Posterior cingulate gyrus (tissue), 11 donors: ENCODE measurements around the gene ZMYND8.
A peak's percentile ranks its signal among the peaks of the same experiment; 100 is the strongest.
"Not testable (repeated sequence)": the region's sequence is repeated elsewhere in the genome, so short reads cannot be mapped to it uniquely, and the experiment has no call there.

Experiments
- DNase-seq, 10 donors: peaks; one replicate each; pipeline versions ENCODE4 v3.0.0 to v3.0.0-alpha.2; 2020 to 2021; ENCODE audit warnings: mixed read lengths in 3 of 10
- intact Hi-C: fragments of 100-400 bp; cut with DNase I; formaldehyde crosslinking; loops from one replicate; pipeline ENCODE4 v1.15.1; 2023

The ZMYND8 gene

DNA sequence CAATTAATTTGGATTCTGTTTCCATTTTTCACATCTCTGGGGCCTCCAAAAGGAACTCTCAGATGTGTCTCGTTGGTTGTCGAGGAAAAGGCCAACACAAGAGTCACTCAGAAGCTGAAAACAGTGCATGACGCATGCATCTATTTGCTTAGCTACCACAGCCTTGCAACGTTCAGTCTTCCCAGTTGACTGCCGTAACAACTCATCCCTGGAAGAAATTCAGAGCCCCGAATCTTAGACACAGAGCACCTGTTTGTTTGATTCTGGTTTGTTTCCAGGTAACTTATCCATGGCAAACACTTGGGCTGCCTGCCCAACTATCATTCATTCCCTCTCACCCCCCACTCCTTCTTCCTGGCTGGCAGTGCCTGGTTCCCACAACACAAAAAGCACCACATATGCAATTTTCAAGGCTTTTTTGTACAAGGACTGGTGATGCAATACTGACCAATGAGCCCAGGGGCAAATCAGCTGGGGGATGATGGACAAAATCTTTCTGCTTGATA lies 60.5 kb downstream of the ZMYND8 start:
- intact Hi-C loops: loop anchor here (5.0 kb wide), 1 partner anchor 66 kb away; no protein-coding TSS in a partner anchor
- peak in 2 of 10 donors; percentile 29 to 89 for DNase-seq

DNA sequence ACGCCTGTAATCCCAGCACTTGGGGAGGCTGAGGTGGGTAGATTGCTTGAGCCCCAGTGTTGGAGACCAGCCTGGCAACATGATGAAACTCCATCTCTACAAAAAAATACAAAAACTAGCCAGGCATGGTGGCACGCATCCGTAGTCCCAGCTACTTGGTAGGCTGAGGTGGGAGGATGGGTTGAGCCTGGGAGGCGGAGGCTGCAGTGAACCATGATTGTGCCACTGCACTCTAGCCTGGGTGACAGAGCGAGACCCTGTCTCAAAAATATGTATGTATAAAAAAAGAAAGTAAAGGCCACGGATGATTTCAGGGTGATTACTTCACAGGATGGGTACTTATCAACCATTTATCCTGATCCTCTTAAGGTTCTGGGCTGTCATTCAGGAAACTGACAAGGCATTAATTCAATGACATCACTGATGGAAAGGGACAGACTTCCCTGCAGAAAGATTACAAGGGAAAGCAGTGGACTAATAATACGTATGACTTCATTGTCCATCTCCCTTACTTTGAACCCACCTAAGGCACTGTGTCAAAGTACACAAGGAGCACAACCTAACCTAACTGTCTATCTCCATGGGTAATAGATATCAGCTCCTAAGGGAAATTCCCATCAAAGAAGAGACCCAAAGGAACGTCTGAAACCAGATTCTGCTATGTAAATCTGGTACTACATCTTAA lies 61.2 kb downstream of the ZMYND8 start:
- intact Hi-C loops: loop anchor here (5.0 kb wide), 1 partner anchor 67 kb away; no protein-coding TSS in a partner anchor
- peak in 1 of 10 donors; percentile 46 for DNase-seq

DNA sequence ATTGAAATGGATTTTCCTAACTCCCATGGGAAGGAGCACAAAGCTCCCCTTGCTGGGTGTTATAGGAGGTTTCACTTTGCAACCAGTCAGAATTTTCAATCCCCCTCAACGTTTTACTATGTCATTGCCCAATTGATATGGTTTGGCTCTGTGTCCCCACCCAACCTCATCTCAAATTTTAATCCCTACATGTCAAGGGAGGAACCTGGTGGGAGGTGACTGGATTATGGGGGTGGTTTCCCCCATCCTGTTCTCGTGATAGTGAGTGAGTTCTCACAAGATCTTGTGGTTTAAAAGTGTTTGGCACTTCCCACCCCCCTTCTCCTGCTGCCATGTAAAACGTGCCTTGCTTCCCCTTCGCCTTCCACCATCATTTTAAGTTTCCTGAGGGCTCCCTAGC lies 62.9 kb downstream of the ZMYND8 start:
- no peak for DNase-seq

DNA sequence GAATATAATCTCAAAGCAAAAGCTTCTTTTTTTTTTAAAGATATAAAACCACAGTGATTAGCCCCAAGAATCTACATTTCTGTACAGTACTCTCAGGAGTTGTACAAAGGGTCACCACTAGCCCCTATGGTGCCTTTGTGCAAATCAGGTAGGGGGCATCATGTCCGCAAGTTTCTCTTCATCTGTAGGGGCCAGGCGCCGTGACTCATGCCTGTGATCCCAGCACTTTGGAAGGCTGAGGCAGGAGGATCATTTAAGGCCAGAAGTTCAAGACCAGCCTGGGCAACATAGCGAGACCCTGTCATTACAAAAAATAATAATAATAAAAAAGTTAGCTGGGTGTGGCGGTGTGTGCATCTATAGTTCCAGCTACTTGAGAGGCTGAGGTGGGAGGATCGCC lies 63.9 kb downstream of the ZMYND8 start:
- DNase-seq: peak in 1 of 10 donors; percentile 55
- intact Hi-C loops: no loop called here

More for the DNA sequence above, 62.9 kb downstream of the ZMYND8 start:
- intact Hi-C loops: no loop called here

DNA sequence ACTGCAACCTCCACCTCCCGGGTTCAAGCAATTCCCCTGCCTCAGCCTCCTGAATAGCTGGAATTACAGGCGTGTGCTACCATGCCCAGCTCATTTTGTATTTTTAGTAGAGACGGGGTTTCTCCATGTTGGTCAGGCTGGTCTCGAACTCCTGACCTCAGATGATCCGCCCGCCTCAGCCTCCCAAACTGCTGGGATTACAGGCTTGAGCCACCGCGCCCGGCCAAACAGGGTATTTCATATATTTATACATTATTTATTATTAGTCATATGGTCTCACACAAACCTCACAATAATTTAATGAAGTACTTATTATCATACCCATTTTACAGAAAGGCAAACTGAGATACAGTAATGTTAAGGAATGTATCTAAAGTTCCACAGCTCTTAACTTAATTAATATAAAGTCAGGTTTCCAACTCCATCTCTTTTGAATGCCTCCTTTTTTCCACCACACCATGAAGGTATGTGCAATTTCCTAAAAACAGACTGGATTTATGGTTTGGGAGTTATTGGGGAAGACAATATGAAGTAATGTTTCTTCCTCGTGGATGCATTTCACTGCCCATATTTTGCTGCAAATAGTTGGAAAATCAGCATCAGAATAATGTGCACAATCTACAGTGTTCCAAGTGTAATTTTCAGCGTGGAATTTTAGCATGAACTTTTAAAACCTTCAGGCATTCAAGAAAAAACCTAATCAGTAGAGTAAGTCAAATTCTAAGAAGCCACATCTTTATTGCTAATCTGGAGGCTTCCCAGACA lies 65.7 kb downstream of the ZMYND8 start:
- DNase-seq: peak in 1 of 10 donors; percentile 50
- intact Hi-C loops: no loop called here

DNA sequence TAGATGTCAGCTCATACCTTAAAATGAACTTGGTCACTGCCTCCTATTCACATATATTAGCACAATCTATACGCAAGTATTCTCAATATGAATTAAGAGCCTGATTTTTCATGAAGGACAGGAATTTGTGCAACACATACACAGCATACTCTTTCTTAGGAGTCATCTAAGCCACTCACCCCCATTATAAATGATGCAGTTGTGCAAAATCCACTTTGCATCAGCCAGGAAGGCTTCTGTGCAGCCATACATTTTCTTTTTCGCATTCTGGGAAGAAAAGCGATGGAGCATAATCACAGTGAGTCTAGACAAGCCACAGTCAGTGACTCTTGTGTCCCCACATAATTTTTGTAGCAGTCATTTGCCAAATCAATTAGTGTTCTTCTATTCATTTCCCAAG lies 66.5 kb downstream of the ZMYND8 start:
- intact Hi-C loops: no loop called here

DNA sequence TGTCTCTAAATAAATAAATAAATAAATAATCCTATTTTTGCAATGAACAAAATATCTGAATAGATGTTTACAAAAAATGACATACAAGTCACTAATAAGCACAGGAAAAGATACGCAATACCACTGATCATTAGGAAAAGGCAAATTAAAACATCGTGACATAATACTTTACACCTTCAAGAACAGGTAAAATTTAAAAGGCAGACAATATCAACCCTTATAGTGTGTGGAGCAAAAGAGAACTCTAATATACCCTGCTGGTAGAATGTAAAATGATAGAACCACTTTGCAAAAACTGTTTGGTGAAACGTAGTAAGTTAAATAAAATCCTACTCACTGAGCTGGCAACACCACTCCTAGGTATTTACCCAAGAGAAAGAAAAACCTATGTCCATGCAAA lies 67.4 kb downstream of the ZMYND8 start:
- intact Hi-C loops: no loop called here
- DNase-seq: no peak

More for the DNA sequence above, 66.5 kb downstream of the ZMYND8 start:
- no peak for DNase-seq

DNA sequence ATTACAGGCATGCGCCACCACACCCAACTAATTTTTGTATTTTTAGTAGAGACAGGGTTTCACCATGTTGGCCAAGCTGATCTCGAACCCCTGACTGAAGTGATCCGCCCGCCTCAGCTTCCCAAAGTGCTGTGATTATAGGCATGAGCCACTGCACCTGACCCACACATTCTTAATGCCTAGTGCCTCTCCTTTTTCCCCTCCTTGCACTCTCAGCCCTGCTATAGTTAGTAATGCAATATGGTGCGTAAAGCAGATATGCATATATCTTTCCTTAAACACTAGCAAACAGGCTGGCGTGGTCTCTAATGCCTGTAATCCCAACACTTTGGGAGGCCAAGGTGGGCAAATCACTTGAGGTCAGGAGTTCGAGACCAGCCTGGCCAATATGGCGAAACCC lies 68.0 kb downstream of the ZMYND8 start:
- intact Hi-C loops, DNase-seq: not testable (repeated sequence)

DNA sequence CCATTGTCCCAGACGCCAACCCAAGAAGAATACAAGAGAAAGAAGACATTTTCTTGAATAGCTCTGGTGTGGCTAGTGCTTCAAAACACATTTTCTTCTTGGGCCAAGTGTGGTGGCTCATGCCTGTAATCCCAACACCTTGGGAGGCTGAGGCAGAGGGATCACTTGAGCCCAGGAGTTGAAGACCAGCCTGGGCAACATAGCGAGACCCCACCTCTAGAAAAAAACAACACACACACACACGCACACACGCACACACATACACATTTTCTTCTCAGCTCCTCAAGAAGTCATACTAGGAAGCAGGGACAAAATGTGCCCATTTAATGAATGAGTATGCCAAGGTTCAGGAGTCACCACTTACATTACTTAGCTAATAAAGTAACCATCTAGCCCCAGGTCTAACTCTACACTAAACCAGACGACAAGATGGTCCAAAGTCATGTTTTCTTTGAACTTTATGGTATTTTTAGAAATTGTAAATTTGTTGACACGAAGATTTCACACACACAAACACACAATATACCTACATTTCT lies 68.8 kb downstream of the ZMYND8 start:
- intact Hi-C loops: no loop called here
- no peak for DNase-seq

DNA sequence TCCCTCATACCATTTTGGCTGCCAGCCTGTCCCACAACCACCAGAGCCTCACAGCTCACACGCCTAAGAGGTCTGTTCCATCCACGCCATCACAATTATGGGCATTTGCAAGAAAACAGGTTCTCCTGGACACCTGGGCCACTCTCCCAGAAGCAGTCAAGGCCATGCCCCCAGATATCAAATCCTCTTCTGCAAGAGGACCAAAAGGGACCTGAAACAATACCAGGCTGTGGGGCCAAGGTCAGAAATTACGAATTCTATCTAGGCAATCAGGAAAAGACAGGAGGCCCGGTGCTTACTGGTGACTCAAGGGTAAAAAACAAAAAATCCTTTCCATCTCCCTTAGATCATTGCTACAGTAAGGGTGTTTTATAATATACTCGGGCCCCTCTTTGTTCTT lies 69.8 kb downstream of the ZMYND8 start:
- no peak for DNase-seq
- intact Hi-C loops: no loop called here

DNA sequence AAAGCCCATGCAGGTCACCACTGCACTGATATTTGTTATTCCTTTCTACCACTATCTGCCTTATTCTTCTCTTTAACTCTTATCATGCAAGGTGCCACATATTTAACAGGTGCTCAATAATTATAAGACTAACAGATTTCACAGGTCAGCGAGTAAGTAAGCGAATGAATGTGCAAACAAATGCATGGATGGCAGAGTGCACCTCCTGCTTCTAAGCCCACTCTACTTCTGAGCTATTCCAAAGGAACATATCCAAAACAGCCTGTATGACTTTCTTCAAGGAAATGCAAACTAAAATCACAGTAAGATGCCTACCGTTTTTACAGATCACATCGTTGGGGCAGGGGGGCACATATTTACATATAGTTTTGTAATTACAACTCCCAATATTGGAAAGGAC lies 71.3 kb downstream of the ZMYND8 start:
- intact Hi-C loops: no loop called here

DNA sequence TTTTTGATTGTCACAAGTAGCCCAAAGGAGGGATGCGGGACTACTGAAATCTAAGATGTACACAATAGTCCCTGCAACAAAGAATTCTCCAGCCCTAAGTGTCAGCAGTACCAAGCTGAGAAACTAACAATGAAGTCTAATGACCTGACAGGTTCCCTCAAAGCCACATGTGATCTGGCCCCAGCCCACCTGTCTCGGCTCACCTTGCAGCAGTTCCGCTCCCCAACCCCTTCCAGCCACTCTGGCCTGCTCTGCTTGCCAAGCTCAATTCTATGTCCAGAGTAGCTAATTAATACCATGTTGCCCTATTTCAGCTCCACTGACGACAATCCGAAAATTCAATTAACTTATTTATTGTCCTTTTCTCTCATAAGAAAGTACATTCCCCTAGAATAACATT lies 72.1 kb downstream of the ZMYND8 start:
- intact Hi-C loops: no loop called here
- no peak for DNase-seq

More for the DNA sequence above, 71.3 kb downstream of the ZMYND8 start:
- no peak for DNase-seq

DNA sequence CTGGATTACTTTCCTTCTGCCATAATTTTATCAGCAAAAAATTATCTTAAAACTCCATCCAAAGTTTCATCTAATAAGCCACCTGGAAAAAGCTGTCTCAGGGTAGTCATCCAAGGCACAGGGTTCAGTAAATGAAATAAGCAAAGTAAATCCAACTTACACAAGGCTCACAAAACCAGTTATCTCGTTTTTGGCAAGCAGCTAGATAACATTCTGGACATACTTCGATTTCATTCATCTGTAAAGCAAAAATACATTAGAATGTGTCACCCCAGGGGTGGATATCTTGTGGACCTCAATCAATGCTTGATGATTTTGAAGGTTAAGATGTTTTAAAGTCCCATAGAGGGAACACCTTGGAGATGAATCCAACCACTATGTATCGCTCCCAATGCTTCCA lies 73.1 kb downstream of the ZMYND8 start:
- intact Hi-C loops: no loop called here
- DNase-seq: no peak

DNA sequence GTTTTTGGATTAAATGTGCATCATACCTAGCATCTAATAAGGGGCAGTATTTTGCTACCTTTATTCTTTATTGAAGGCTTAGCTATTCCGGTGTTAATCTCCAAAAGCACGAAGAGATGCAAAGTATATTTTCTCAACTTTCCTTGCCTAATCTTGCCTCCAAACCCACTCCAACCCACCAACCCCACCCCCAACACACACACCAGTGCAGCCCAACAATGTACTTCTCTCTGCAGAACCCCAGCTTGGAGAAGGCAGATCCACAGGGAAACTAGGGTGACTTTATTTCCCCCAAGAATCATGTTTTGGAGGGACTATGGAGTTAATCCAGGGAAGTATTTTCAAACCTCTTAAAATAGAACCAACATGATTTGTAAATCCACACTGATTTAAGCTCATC lies 73.6 kb downstream of the ZMYND8 start:
- no peak for DNase-seq
- intact Hi-C loops: no loop called here

DNA sequence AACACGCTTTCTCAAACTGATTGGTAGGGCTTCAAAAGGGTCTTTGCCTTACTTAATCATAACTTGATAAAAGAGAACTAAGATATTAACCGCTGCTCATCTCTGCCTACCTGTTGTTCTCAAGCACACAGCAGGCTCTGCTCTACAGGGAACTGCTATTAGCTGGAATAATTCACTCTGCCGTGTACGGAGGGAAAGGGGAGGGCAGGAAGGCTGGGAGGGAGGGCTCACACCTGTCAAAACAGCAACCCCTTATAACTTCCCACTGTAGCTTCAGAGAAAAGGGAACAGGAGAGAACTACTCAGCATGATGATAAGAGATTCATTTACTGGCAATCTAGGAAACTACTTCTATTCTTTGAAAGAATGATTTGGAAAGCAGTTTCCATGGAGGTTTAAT lies 75.1 kb downstream of the ZMYND8 start:
- DNase-seq: no peak
- intact Hi-C loops: no loop called here

DNA sequence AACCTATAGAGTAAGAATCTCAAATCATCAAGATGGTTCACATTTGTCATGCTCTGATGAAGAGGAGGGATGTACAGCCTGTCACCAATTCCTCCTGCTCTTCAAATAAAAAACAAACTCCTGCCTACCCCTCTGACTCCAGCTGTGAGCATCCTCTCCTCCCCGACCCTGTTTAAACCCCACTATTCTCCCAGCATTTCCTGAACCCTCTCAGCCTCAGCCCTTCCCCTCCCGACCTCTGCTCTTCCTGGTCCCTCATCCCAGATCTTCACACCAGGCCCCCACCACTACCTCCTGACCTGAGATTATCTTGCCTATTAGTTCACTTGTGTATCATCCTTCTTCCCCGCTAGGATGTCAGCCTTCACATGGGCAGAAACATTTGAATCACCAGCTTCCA lies 75.8 kb downstream of the ZMYND8 start:
- DNase-seq: no peak
- intact Hi-C loops: no loop called here

DNA sequence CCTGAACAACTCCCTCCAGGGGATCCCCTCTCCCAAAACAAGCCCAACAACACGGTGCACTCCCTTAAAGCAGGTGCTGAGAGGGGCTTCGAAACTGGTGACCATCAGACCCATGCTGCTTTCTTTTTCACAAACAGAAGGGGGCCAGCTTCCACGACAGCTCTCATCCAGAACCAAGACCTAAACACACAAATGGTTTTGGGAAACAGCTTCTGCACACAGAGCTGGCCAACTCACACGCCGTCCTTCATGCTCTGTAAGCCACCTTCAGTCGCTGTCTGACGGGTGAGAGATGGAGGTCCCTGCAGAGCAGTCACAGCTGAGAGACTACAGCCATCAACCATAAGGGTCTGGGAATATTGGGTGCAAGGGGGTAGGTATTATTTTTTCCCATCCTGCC lies 76.3 kb downstream of the ZMYND8 start:
- DNase-seq: no peak
- intact Hi-C loops: no loop called here

DNA sequence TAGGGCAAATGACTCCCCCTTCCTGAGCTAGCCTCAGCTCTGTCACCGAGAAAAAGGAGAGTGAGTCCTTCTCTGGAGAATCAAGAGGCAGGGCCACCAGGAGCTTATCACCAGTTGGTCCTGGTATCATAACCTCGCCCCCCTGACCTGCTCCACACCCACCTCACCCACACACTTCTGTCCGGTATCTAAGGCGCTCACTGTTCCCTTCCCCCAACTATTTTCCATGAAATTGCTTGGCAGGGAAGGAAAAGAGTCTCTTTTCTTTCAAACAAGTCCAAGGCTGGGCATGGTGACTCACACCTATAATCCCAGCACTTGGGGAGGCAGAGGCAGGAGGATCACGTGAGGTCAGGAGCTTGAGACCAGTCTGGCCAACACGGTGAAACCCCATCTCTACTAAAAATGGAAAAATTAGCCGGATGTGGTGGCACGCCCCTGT lies 77.6 kb downstream of the ZMYND8 start:
- intact Hi-C loops: loop anchor here (10.0 kb wide), 1 partner anchor 346 kb away; no protein-coding TSS in a partner anchor
- no peak for DNase-seq

DNA sequence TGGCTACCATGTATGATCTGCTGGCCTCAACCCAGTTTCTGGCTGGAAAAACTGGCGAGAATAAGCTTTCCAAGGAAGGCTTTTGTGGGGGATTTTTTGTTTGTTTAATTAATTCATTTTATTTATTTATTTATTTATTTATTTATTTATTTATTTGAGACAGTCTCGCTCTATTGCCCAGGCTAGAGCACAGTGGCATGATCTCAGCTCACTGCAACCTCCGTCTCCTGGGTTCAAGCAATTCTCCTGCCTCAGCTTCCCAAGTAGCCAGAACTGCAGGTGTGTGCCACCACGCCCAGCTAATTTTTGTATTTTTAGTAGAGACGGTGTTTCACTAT lies 79.0 kb downstream of the ZMYND8 start:
- intact Hi-C loops: loop anchor here (10.0 kb wide), 1 partner anchor 347 kb away; no protein-coding TSS in a partner anchor
- not testable (repeated sequence) for DNase-seq

DNA sequence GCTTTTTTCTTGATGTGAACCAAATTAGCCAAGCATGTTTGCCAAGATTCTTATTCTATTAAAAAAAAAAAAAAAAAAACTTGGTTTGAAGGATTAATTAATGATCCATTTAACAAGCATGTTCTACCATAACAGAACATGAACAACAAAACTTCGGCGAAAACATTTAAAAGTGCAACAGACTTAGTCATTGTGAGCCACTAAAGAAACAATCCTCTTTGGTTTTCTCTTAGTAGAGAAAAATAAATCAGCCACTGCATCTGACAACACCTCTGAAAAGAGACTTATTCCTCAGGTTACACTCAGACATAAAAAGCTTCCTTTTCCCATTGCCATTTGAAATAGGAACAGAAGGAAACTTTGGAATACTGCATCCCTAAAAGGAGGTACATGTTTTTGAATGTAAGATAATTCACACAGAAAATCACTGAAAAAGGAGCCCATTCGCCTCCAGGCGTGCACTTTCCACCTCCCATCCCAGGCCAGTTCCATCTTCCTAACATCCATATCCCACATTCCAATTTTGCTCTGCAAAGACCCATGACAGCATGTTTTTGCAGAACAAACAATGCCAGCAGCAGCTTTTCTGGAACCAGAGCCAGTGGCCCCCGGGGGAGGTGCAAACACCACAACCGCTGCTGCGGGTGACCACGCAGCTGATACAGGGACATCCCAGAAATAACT lies 79.5 kb downstream of the ZMYND8 start:
- intact Hi-C loops: loop anchor here (10.0 kb wide), 1 partner anchor 348 kb away; no protein-coding TSS in a partner anchor
- peak in 9 of 10 donors; percentile 26 to 92 (median 40) for DNase-seq

DNA sequence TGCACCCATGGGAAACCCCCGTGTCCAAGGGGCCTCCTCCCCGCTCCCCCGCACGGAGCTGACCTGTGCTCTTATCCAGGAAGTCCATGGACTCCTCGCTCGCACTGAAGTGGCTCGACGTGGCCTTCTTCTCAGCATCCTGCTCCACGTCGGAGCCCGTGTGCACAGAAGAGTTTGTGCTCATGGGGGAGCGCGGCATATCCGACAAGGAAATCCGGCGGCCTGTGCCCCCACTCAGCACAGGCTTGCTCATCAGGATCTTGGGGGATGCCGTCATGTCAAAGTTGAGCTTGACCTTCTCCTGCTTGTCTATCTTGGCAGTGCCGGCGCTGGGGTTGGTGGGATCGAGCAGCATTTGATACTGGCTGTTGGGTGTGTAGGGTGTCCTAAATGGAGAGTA lies 80.2 kb downstream of the ZMYND8 start:
- no peak for DNase-seq
- intact Hi-C loops: loop anchor here (10.0 kb wide), 1 partner anchor 349 kb away; no protein-coding TSS in a partner anchor
